Measurements from ENCODE around the gene AGO3.

The AGO3 gene

DNA sequence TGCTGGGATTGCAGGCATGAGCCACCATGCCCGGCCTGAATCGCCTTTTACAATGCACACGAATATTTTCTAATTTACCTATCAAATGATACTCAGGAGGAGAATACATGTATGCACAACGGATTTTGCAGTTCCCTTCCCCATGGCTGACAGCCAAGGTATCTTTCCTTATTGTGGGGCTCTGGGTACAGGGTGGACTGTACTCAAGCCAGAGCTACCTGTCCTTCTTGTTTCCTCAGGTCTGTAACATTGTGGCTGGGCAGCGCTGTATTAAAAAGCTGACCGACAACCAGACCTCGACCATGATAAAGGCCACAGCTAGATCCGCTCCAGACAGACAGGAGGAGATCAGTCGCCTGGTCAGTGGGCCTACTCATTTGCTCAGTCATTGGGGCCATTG, 29.7 kb upstream of the AGO3 start:
- Histone ChIP-seq H3K9me3 (replicated peaks in 1 of 11) (no peaks in the 10 kb centered on the region), H3K4me1 (peaks cover 0 to 20% (median 0%) of the 10 kb centered on the region in 10 experiments; a peak in 6 of 20 replicates), H3K9ac (no peak overlapping the region), H3K4me2 (no peak overlapping the region), H3K4me3 (no peak overlapping the region), H3K36me3 (peaks cover 71 to 100% (median 96%) of the 10 kb centered on the region in 11 experiments), H4K20me1 (no peaks in the 10 kb centered on the region), H3K27me3 (no peaks in the 10 kb centered on the region), H3K27ac (no peak overlapping the region)
- no peak for TF ChIP-seq Cebpa-rat (IDR thresholded peaks at IDR 0.05)

DNA sequence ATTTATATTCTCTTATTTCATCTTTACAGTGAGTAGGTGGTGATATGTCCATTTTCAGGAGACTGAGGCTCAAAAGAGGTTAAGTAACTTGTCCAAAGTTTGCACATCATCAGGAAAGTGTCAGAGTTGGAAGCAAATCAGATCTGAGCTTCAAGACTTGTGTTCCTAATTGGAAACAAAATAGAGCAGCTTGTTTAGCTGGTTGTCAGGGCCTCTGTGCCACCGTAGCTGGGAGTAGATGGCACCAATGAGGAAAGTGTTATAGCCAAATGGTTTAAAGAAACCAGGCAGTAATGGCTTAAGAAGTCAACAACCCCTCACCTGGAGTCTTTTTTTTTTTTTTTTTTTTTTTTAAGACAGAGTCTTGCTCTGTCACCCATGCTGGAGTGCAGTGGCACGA, 28.2 kb upstream of the AGO3 start:
- peaks cover 0 to 20% (median 0%) of the 10 kb centered on the region in 10 experiments; a peak in 6 of 20 replicates for H3K4me1 ChIP-seq
- no peaks in the 10 kb centered on the region for H4K20me1 ChIP-seq
- H3K4me2 ChIP-seq, result no peak overlapping the region
- H3K9me3 ChIP-seq (replicated peaks in 1 of 11), result no peaks in the 10 kb centered on the region
- peaks cover 71 to 100% (median 96%) of the 10 kb centered on the region in 11 experiments for H3K36me3 ChIP-seq
- no peak overlapping the region for H3K4me3 ChIP-seq
- H3K27me3 ChIP-seq, result no peaks in the 10 kb centered on the region
- no peak overlapping the region for H3K9ac ChIP-seq
- no peak for TF ChIP-seq Cebpa-rat (IDR thresholded peaks at IDR 0.05)
- H3K27ac ChIP-seq, result no peak overlapping the region

DNA sequence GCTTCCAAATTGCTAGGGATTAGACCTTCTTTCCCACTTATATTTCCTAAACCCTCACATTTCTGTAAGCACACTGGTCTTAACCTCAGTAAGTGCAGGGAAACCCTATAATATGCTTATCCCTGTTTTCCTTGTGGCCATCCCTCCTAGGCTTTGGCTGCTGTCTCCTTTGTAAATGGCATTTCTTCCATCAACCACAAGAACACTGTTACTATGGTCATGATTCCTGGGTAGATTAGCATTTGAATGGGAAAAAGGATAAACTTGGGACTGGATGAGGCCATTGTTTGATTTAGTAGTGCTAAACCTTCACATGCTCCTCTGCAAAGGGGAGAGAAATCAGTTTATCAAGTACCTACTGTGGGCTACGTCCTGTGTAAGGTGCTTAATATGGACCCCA, 16.2 kb upstream of the AGO3 start:
- no peak for TF ChIP-seq Cebpa-rat (IDR thresholded peaks at IDR 0.05)
- Histone ChIP-seq H3K4me3 (no peak overlapping the region), H3K9me3 (replicated peaks in 1 of 11) (no peaks in the 10 kb centered on the region), H3K27me3 (no peaks in the 10 kb centered on the region), H3K4me1 (peaks cover 0 to 7% (median 0%) of the 10 kb centered on the region in 10 experiments; a peak in 2 of 20 replicates), H3K27ac (no peak overlapping the region), H3K4me2 (no peak overlapping the region), H3K36me3 (peaks cover 92 to 100% (median 99%) of the 10 kb centered on the region in 11 experiments), H3K9ac (no peak overlapping the region), H4K20me1 (no peaks in the 10 kb centered on the region; a peak in 1 of 22 replicates)

GRCh38 chr1:35915693-35916092, 15.2 kb upstream of the AGO3 start:
- TF ChIP-seq Cebpa-rat (IDR thresholded peaks at IDR 0.05), result no peak
- Histone ChIP-seq H3K4me3 (no peak overlapping the region), H4K20me1 (no peaks in the 10 kb centered on the region; a peak in 1 of 22 replicates), H3K27me3 (no peaks in the 10 kb centered on the region), H3K4me1 (peaks cover 0 to 7% (median 0%) of the 10 kb centered on the region in 10 experiments; a peak in 2 of 20 replicates), H3K27ac (no peak overlapping the region), H3K36me3 (peaks cover 92 to 100% (median 99%) of the 10 kb centered on the region in 11 experiments), H3K9me3 (replicated peaks in 1 of 11) (no peaks in the 10 kb centered on the region), H3K4me2 (no peak overlapping the region), H3K9ac (no peak overlapping the region)

- H3K36me3 ChIP-seq, result peaks cover 40 to 79% (median 53%) of the 10 kb centered on the region in 11 experiments
- peaks cover 0 to 6% (median 0%) of the 10 kb centered on the region in 10 experiments; a peak in 4 of 20 replicates for H3K4me1 ChIP-seq
- no peaks in the 10 kb centered on the region for H4K20me1 ChIP-seq
- TF ChIP-seq Cebpa-rat (IDR thresholded peaks at IDR 0.05), result no peak
- H3K4me2 ChIP-seq, result no peak overlapping the region
- H3K27me3 ChIP-seq, result no peaks in the 10 kb centered on the region
- H3K9me3 ChIP-seq (replicated peaks in 1 of 11), result no peaks in the 10 kb centered on the region
- H3K4me3 ChIP-seq, result no peak overlapping the region
- H3K27ac ChIP-seq, result no peak overlapping the region
- H3K9ac ChIP-seq, result no peak overlapping the region
Measured at GRCh38 chr1:35923791-35924221, 7.1 kb upstream of the AGO3 start.

GRCh38 chr1:35924838-35925237, 6.1 kb upstream of the AGO3 start:
- Histone ChIP-seq H3K9ac (no peak overlapping the region), H3K27ac (no peak overlapping the region), H3K9me3 (replicated peaks in 1 of 11) (no peaks in the 10 kb centered on the region), H4K20me1 (no peaks in the 10 kb centered on the region), H3K4me2 (peak overlapping the region in 2 of 11 experiments; percentile 3 to 4; a peak in 1 of 22 replicates), H3K4me1 (peaks cover 3 to 13% (median 6%) of the 10 kb centered on the region in 10 experiments), H3K27me3 (no peaks in the 10 kb centered on the region), H3K4me3 (no peak overlapping the region), H3K36me3 (peaks cover 30 to 69% (median 43%) of the 10 kb centered on the region in 11 experiments)
- TF ChIP-seq Cebpa-rat (IDR thresholded peaks at IDR 0.05), result no peak

GRCh38 chr1:35925741-35926140, 5.2 kb upstream of the AGO3 start:
- no peak for TF ChIP-seq Cebpa-rat (IDR thresholded peaks at IDR 0.05)
- Histone ChIP-seq H3K27ac (no peak overlapping the region), H3K9ac (no peak overlapping the region), H3K9me3 (replicated peaks in 1 of 11) (no peaks in the 10 kb centered on the region), H3K4me2 (no peak overlapping the region), H3K4me3 (no peak overlapping the region), H3K36me3 (peaks cover 21 to 60% (median 34%) of the 10 kb centered on the region in 11 experiments), H4K20me1 (no peaks in the 10 kb centered on the region), H3K4me1 (peaks cover 7 to 17% (median 11%) of the 10 kb centered on the region in 10 experiments), H3K27me3 (no peaks in the 10 kb centered on the region)

GRCh38 chr1:35927472-35927871, 3.4 kb upstream of the AGO3 start:
- Histone ChIP-seq H3K9me3 (replicated peaks in 1 of 11) (no peaks in the 10 kb centered on the region), H3K4me2 (no peak overlapping the region), H3K27me3 (no peaks in the 10 kb centered on the region), H3K9ac (no peak overlapping the region), H3K36me3 (peaks cover 4 to 43% (median 17%) of the 10 kb centered on the region in 11 experiments; a peak in 20 of 22 replicates), H4K20me1 (peaks cover 0 to 11% (median 1%) of the 10 kb centered on the region in 11 experiments; a peak in 8 of 22 replicates), H3K4me3 (no peak overlapping the region), H3K4me1 (peaks cover 14 to 23% (median 16%) of the 10 kb centered on the region in 10 experiments), H3K27ac (no peak overlapping the region)
- TF ChIP-seq Cebpa-rat (IDR thresholded peaks at IDR 0.05), result no peak

GRCh38 chr1:35929730-35930592, 944 bp upstream of the AGO3 start:
- H3K36me3 ChIP-seq, result peaks cover 0 to 18% (median 0%) of the 10 kb centered on the region in 11 experiments; a peak in 1 of 22 replicates
- H3K4me1 ChIP-seq, result peaks cover 22 to 42% (median 31%) of the 10 kb centered on the region in 10 experiments
- H4K20me1 ChIP-seq, result peaks cover 0 to 36% (median 20%) of the 10 kb centered on the region in 11 experiments; a peak in 14 of 22 replicates
- no peak for TF ChIP-seq Cebpa-rat (IDR thresholded peaks at IDR 0.05)
- peak overlapping the region; percentile 90 to 99 (median 95) for H3K9ac ChIP-seq
- peak overlapping the region; percentile 86 to 99 (median 96) for H3K27ac ChIP-seq
- H3K27me3 ChIP-seq, result no peaks in the 10 kb centered on the region
- H3K9me3 ChIP-seq (replicated peaks in 1 of 11), result no peaks in the 10 kb centered on the region
- peak overlapping the region; percentile 68 to 90 (median 86) for H3K4me2 ChIP-seq
- H3K4me3 ChIP-seq, result peak overlapping the region; percentile 82 to 98 (median 94)

Data from BLaER1 treated with 17β-estradiol and CSF1 and Interleukin-3, amounts not matched to agents 10 nM and 100 nM (cell line).